Measurements from ENCODE around the gene CTAGE8.
"Not testable (repeated sequence)": the region's sequence is repeated elsewhere in the genome, so short reads cannot be mapped to it uniquely, and the experiment has no call there.

DNA sequence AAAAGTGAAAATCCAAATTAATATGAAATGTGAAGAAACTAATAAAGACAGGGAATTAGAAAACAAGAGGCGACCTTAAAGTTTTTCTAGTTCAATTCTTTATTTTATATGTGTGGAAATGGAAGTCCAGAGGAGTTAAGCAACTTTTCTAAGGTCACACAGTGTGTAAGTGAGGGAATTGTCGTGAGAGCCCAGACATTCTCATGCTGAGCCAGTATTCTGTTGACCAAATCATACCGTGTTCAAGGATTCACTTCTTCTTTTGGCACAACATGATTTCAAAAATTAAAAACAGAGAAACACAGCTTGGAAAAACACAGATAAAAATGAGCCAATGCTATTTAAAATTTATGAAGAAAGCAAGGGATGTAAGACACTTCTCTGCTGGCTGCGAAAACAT lies 42.2 kb downstream of the CTAGE8 start:
- not testable (repeated sequence) for TF ChIP-seq CTCF (IDR thresholded peaks at IDR 0.05); POLR2AphosphoS5 (IDR thresholded peaks at IDR 0.05); POLR2A (IDR thresholded peaks at IDR 0.05); EP300 (IDR thresholded peaks at IDR 0.05; ENCODE audit: low read depth)
